ENCODE results near the gene BTBD1. TPM values are rescaled to one million over a fixed set of nuclear protein-coding genes. Genes with fewer than 3 reads are reported as not detected.

BTBD1 gene
- total RNA-seq, 1 experiment from 2014 or later: 58.3 TPM

GRCh38 chr15:83061680-83062079 is 5.4 kb downstream of the BTBD1 start:
- no TSS peak for BruUV-seq (replicated peaks)
- Histone ChIP-seq H3K4me1 (ENCODE audit: insufficient read depth, low read length, poor library complexity, severe bottlenecking) (peaks cover 60% of the 10 kb centered on the region), H3K9me3 (ENCODE audit: low read depth, low read length, poor library complexity, severe bottlenecking) (no peaks in the 10 kb centered on the region), H3K4me3 (ENCODE audit: low read depth, low read length, poor library complexity, severe bottlenecking) (peak overlapping the region; percentile 20), H3K27ac (ENCODE audit: low read depth, low read length, poor library complexity, severe bottlenecking) (peak overlapping the region; percentile 65), H3K27me3 (replicated peaks; ENCODE audit: insufficient read depth, low read depth, low read length, poor library complexity) (no peaks in the 10 kb centered on the region), H3K36me3 (ENCODE audit: insufficient read depth, low read length, poor library complexity, severe bottlenecking) (no peaks in the 10 kb centered on the region)
- ChIA-PET POLR2A (ENCODE audit: low non-redundant PET) (no interaction called here), CTCF (no interaction called here)
- DNase-seq (ENCODE audit: low spot score): peak; percentile 92
- intact Hi-C loops (cut with micrococcal nuclease; ENCODE audit: unreplicated experiment): no loop called here
- TF ChIP-seq, protein P1, sequence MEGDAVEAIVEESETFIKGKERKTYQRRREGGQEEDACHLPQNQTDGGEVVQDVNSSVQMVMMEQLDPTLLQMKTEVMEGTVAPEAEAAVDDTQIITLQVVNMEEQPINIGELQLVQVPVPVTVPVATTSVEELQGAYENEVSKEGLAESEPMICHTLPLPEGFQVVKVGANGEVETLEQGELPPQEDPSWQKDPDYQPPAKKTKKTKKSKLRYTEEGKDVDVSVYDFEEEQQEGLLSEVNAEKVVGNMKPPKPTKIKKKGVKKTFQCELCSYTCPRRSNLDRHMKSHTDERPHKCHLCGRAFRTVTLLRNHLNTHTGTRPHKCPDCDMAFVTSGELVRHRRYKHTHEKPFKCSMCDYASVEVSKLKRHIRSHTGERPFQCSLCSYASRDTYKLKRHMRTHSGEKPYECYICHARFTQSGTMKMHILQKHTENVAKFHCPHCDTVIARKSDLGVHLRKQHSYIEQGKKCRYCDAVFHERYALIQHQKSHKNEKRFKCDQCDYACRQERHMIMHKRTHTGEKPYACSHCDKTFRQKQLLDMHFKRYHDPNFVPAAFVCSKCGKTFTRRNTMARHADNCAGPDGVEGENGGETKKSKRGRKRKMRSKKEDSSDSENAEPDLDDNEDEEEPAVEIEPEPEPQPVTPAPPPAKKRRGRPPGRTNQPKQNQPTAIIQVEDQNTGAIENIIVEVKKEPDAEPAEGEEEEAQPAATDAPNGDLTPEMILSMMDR (conservative IDR thresholded peaks at IDR 0.05; ENCODE audit: low read depth, low read length): no peak
- TF ChIP-seq EZH2 (IDR thresholded peaks at IDR 0.05; ENCODE audit: borderline replicate concordance, low read depth, low read length, poor library complexity, severe bottlenecking): no peak

DNA sequence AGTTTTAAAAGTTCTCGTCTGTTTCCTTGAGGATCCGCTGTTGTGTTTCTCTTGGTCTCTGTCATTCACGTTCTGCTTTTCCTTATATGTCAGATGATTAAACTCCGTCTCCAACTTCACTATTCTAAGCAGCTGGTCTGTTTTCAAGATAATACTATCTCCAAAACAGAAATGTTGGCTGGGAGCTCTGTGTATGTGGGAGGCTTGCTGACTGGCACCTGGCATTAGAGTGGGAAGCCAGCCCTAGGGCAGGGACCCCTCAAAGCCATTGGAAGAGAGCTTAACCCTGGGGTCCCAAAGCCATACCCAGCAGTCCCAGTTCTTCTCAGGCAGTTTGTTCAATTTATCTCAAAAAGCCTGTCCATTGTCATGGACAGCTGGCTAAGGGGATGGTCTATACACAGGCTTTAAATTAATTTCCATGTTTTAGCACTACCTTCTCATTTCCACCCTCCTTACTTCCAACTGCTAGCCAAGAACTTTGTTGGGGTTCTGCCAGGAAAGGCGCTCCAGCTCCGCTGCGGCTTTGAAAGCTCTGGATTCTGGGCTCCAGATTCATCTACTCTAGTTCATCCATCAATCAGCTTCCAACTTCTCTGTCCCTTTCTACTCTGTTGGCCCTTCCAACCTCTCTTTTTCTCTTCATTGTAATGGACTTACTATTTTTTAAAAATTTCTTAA is 9.2 kb downstream of the BTBD1 start:
- Histone ChIP-seq H3K27ac (ENCODE audit: low read depth, low read length, poor library complexity, severe bottlenecking) (peak overlapping the region; percentile 18), H3K4me3 (ENCODE audit: low read depth, low read length, poor library complexity, severe bottlenecking) (no peak overlapping the region), H3K27me3 (replicated peaks; ENCODE audit: insufficient read depth, low read depth, low read length, poor library complexity) (no peaks in the 10 kb centered on the region), H3K36me3 (ENCODE audit: insufficient read depth, low read length, poor library complexity, severe bottlenecking) (peaks cover 16% of the 10 kb centered on the region), H3K4me1 (ENCODE audit: insufficient read depth, low read length, poor library complexity, severe bottlenecking) (peaks cover 42% of the 10 kb centered on the region), H3K9me3 (ENCODE audit: low read depth, low read length, poor library complexity, severe bottlenecking) (no peaks in the 10 kb centered on the region)
- no peak for TF ChIP-seq EZH2 (IDR thresholded peaks at IDR 0.05; ENCODE audit: borderline replicate concordance, low read depth, low read length, poor library complexity, severe bottlenecking)
- TF ChIP-seq, protein P1 (conservative IDR thresholded peaks at IDR 0.05; ENCODE audit: low read depth, low read length): no peak
- intact Hi-C loops (cut with micrococcal nuclease; ENCODE audit: unreplicated experiment): no loop called here
- no TSS peak for BruUV-seq (replicated peaks)
- POLR2A ChIA-PET (ENCODE audit: low non-redundant PET): interaction anchor here (0.6 kb wide), 1 partner anchor 117 kb away, joined by 3 read pairs; no protein-coding TSS in a partner anchor
- DNase-seq (ENCODE audit: low spot score): no peak
- CTCF ChIA-PET: no interaction called here

DNA sequence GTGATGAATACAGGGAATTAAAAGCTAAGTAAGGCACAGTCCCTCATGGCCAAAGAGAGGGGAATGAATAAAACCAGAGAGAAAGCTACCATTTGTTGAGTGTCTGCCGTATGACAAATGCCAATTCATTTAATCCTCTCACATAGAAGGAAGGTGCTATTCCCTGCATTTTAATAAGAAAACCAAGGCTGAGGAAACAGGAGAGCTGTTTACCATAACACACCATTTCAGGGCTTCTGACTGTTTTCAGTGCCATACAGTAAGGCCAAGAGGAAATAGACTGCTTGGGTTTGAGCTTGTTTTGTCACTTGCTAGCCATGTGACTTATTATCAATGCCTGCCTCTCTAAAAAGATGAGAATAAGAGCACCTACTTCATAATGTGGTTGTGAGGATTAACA is 10.1 kb downstream of the BTBD1 start:
- no peak overlapping the region for H3K4me3 ChIP-seq (ENCODE audit: low read depth, low read length, poor library complexity, severe bottlenecking)
- ChIA-PET CTCF (no interaction called here), POLR2A (ENCODE audit: low non-redundant PET) (no interaction called here)
- TF ChIP-seq, protein P1 (conservative IDR thresholded peaks at IDR 0.05; ENCODE audit: low read depth, low read length): no peak
- TF ChIP-seq EZH2 (IDR thresholded peaks at IDR 0.05; ENCODE audit: borderline replicate concordance, low read depth, low read length, poor library complexity, severe bottlenecking): no peak
- DNase-seq (ENCODE audit: low spot score): no peak
- no TSS peak for BruUV-seq (replicated peaks)
- peaks cover 35% of the 10 kb centered on the region for H3K4me1 ChIP-seq (ENCODE audit: insufficient read depth, low read length, poor library complexity, severe bottlenecking)
- H3K36me3 ChIP-seq (ENCODE audit: insufficient read depth, low read length, poor library complexity, severe bottlenecking): peaks cover 19% of the 10 kb centered on the region
- H3K27ac ChIP-seq (ENCODE audit: low read depth, low read length, poor library complexity, severe bottlenecking): no peak overlapping the region
- no peaks in the 10 kb centered on the region for H3K9me3 ChIP-seq (ENCODE audit: low read depth, low read length, poor library complexity, severe bottlenecking)
- intact Hi-C loops (cut with micrococcal nuclease; ENCODE audit: unreplicated experiment): no loop called here
- no peaks in the 10 kb centered on the region for H3K27me3 ChIP-seq (replicated peaks; ENCODE audit: insufficient read depth, low read depth, low read length, poor library complexity)

All from A673 (cell line).